Measurements from ENCODE around the gene ZNF778. TPM values are rescaled to one million over a fixed set of nuclear protein-coding genes. Genes with fewer than 3 reads are reported as not detected.
A peak's percentile ranks its signal among the peaks of the same experiment; 100 is the strongest.
"Not testable (repeated sequence)": the region's sequence is repeated elsewhere in the genome, so short reads cannot be mapped to it uniquely, and the experiment has no call there.

ZNF778 gene
- total and polyA plus RNA-seq, 2 of the 13 experiments (the other 11 are each of a cell fraction or from before 2014, with no cell fraction given), result 3.8 to 7.2 TPM

DNA sequence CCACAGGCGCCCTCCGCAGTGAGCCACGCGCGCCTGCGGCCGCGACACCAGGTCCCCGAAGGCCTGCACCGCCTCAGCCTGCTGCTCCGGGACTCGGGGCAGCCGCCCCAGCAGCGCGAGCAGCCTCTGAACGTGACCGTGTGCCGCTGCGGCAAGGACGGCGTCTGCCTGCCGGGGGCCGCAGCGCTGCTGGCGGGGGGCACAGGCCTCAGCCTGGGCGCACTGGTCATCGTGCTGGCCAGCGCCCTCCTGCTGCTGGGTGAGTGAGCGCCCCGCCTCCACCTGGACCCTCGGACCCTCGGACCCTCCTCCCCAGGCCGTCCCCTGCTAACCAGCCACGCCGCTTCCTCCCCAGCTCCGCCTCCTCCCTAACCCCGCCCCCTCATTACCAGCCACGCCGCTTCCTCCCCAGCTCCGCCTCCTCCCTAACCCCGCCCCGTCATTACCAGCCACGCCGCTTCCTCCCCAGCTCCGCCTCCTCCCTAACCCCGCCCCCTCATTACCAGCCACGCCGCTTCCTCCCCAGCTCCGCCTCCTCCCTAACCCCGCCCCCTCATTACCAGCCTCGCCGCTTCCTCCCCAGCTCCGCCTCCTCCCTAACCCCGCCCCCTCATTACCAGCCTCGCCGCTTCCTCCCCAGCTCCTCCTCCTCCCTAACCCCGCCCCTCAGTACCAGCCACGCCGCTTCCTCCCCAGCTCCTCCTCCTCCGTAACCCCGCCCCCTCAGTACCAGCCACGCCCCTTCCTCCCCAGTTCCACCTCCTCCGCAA is 25.1 kb upstream of the ZNF778 start (continued):
- TF ChIP-seq ZNF776 (CRISPR knock-in tag; IDR thresholded peaks at IDR 0.05) (peak; percentile 91), HDAC2 (CRISPR knock-in tag; IDR thresholded peaks at IDR 0.05) (peak; percentile 80), FOSL2 (CRISPR knock-in tag; IDR thresholded peaks at IDR 0.05) (peak; percentile 20; the same call in 1 of the 2 replicates), ZNF713 (CRISPR knock-in tag; IDR thresholded peaks at IDR 0.05) (peak; percentile 89; the same call in 1 of the 2 replicates), RBFOX2 (IDR thresholded peaks at IDR 0.05; ENCODE audit: low read depth, low read length) (peak; percentile 92), GFI1 (CRISPR knock-in tag; IDR thresholded peaks at IDR 0.05; ENCODE audit: borderline replicate concordance) (peak; percentile 50; the same call in 1 of the 2 replicates), ELF3 (CRISPR knock-in tag; IDR thresholded peaks at IDR 0.05) (peak; percentile 74; the same call in 1 of the 2 replicates), ZBTB42 (CRISPR knock-in tag; IDR thresholded peaks at IDR 0.05) (0 out of 2 replicates have a peak, but pooled peaks have one; percentile 54), ZNF792 (CRISPR knock-in tag; IDR thresholded peaks at IDR 0.05) (peak; percentile 81), EP300 (CRISPR knock-in tag; IDR thresholded peaks at IDR 0.05; ENCODE audit: borderline replicate concordance) (peak; percentile 80), MIER2 (CRISPR knock-in tag; IDR thresholded peaks at IDR 0.05) (peak; percentile 64; the same call in 1 of the 2 replicates), ZSCAN30 (CRISPR knock-in tag; IDR thresholded peaks at IDR 0.05) (0 out of 2 replicates have a peak, but pooled peaks have one; percentile 47), MEIS2 (CRISPR knock-in tag; IDR thresholded peaks at IDR 0.05) (peak; percentile 92), SIX1 (CRISPR knock-in tag; IDR thresholded peaks at IDR 0.05; ENCODE audit: borderline replicate concordance) (0 out of 2 replicates have a peak, but pooled peaks have one; percentile 17), ZNF746 (CRISPR knock-in tag; IDR thresholded peaks at IDR 0.05) (peak; percentile 74; the same call in 1 of the 2 replicates), KMT2A (CRISPR knock-in tag; IDR thresholded peaks at IDR 0.05) (peak; percentile 41; the same call in 1 of the 2 replicates), ZNF530 (CRISPR knock-in tag; IDR thresholded peaks at IDR 0.05; ENCODE audit: low read depth) (peak; percentile 76; the same call in 1 of the 2 replicates), MTF2 (CRISPR knock-in tag; IDR thresholded peaks at IDR 0.05; ENCODE audit: borderline replicate concordance) (peak; percentile 66; the same call in 1 of the 2 replicates), FOXM1 (CRISPR knock-in tag; IDR thresholded peaks at IDR 0.05) (peak; percentile 66; the same call in 1 of the 2 replicates), ZSCAN9 (CRISPR knock-in tag; IDR thresholded peaks at IDR 0.05; ENCODE audit: borderline replicate concordance) (peak; percentile 48; the same call in 1 of the 2 replicates), MAF1 (CRISPR knock-in tag; IDR thresholded peaks at IDR 0.05; ENCODE audit: borderline replicate concordance) (0 out of 2 replicates have a peak, but pooled peaks have one; percentile 37), ZNF546 (CRISPR knock-in tag; conservative IDR thresholded peaks at IDR 0.05) (peak; percentile 79; the same call in 1 of the 2 replicates), SAP130 (CRISPR knock-in tag; IDR thresholded peaks at IDR 0.05; ENCODE audit: low read depth) (peak; percentile 95)
- TF ChIP-seq, protein P1, sequence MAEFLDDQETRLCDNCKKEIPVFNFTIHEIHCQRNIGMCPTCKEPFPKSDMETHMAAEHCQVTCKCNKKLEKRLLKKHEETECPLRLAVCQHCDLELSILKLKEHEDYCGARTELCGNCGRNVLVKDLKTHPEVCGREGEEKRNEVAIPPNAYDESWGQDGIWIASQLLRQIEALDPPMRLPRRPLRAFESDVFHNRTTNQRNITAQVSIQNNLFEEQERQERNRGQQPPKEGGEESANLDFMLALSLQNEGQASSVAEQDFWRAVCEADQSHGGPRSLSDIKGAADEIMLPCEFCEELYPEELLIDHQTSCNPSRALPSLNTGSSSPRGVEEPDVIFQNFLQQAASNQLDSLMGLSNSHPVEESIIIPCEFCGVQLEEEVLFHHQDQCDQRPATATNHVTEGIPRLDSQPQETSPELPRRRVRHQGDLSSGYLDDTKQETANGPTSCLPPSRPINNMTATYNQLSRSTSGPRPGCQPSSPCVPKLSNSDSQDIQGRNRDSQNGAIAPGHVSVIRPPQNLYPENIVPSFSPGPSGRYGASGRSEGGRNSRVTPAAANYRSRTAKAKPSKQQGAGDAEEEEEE (CRISPR knock-in tag; IDR thresholded peaks at IDR 0.05; ENCODE audit: borderline replicate concordance), result 0 out of 2 replicates have a peak, but pooled peaks have one; percentile 56
- not testable (repeated sequence) for TF ChIP-seq EP300 (IDR thresholded peaks at IDR 0.05; ENCODE audit: low read depth in 2 of 2, low read length in 2 of 2)
- TF ChIP-seq, protein P2, sequence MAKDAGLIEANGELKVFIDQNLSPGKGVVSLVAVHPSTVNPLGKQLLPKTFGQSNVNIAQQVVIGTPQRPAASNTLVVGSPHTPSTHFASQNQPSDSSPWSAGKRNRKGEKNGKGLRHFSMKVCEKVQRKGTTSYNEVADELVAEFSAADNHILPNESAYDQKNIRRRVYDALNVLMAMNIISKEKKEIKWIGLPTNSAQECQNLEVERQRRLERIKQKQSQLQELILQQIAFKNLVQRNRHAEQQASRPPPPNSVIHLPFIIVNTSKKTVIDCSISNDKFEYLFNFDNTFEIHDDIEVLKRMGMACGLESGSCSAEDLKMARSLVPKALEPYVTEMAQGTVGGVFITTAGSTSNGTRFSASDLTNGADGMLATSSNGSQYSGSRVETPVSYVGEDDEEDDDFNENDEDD (CRISPR knock-in tag; IDR thresholded peaks at IDR 0.05; ENCODE audit: borderline replicate concordance), result peak; percentile 69; the same call in 1 of the 2 replicates
- TF ChIP-seq, protein P3, sequence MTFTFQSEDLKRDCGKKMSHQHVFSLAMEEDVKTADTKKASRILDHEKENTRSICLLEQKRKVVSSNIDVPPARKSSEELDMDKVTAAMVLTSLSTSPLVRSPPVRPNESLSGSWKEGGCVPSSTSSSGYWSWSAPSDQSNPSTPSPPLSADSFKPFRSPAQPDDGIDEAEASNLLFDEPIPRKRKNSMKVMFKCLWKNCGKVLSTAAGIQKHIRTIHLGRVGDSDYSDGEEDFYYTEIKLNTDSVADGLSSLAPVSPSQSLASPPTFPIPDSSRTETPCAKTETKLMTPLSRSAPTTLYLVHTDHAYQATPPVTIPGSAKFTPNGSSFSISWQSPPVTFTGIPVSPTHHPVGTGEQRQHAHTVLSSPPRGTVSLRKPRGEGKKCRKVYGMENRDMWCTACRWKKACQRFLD (CRISPR knock-in tag; IDR thresholded peaks at IDR 0.05; ENCODE audit: borderline replicate concordance), result peak; percentile 81; the same call in 1 of the 2 replicates

All from HepG2 (cell line).